ENCODE measurements around the gene PPP2R1B.

DNA sequence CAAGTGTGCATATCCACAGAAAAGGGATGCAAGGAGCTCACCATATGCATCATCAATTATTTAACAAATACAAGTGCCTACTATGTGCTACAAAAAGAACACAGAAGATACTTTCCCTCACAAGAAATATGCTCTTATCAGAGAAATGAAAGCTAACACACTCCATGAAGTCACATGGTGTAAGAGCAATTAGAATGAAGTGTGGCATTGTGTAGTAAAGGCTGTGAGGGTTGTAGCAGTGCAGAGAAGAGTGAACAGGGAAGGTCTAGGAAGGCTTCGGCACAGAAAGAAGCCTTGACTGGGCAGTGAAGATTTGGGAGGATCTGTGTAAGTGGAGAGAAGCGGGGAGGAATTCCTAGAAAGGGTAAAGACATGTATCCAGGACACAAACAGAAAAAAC lies 22.5 kb downstream of the PPP2R1B start:
- TF ChIP-seq EZH2 (IDR thresholded peaks at IDR 0.05) (no peak), POLR2AphosphoS5 (IDR thresholded peaks at IDR 0.05; ENCODE audit: borderline replicate concordance, low read depth, low read length) (no peak)
